HG02870 (cell line): ENCODE results near the gene CEP68.
"Not testable (repeated sequence)": the region's sequence is repeated elsewhere in the genome, so short reads cannot be mapped to it uniquely, and the experiment has no call there.

Source experiments
- ATAC-seq: cut with Tn5 transposase; IDR thresholded peaks from one replicate; pipeline ENCODE4 v1.9.1; 2021; ENCODE audit warnings: mild to moderate bottlenecking, moderate library complexity; ENCODE audit not compliant: unreplicated experiment

The CEP68 gene

DNA sequence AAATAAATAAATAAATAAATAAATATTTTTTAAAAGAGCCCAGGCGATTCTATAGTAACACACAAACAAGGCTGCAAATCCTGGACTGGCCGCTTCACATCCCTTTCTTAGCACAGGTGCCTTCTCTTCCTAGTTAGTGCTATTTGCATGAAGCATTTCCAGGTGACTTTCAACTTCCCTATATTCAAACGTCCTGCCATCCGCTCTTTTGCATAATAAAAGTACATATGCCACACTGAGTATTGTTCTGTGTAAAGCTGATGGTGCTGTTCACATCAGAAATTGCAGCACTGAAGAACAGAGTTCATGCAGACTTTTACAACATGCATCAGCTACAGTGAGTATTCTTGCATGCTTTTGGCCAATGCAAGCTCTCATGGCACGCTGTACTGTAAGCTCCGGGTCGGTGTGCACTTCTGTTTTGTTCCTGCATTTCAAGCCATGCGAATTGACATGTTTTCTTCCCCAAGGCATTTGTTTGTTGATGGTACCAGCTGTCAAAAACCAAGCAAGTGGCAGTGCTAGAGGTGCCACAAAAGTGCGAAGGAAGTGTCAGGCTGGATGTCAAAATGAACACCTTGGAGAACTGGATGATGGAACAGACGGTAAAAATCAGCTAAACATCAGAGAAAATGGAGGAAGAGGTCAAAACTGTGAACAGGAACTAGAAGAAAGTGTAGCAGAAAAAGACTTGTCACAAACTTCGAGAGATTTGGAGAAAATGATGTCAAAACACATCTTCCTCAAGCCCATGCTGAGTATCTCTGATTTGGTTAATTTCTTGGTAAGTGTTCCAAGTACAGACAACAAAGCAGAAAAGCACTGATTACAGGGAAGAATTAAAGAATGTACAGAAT lies 25.5 kb upstream of the CEP68 start:
- no peak for ATAC-seq

GRCh38 chr2:65031341-65032018 lies 24.7 kb upstream of the CEP68 start:
- no peak for ATAC-seq

GRCh38 chr2:65032019-65032975 lies 23.9 kb upstream of the CEP68 start:
- no peak for ATAC-seq

- ATAC-seq, result no peak
These were observed 23.0 kb upstream of the CEP68 start for GRCh38 chr2:65033178-65033577.

GRCh38 chr2:65033667-65034066 lies 22.5 kb upstream of the CEP68 start:
- not testable (repeated sequence) for ATAC-seq

DNA sequence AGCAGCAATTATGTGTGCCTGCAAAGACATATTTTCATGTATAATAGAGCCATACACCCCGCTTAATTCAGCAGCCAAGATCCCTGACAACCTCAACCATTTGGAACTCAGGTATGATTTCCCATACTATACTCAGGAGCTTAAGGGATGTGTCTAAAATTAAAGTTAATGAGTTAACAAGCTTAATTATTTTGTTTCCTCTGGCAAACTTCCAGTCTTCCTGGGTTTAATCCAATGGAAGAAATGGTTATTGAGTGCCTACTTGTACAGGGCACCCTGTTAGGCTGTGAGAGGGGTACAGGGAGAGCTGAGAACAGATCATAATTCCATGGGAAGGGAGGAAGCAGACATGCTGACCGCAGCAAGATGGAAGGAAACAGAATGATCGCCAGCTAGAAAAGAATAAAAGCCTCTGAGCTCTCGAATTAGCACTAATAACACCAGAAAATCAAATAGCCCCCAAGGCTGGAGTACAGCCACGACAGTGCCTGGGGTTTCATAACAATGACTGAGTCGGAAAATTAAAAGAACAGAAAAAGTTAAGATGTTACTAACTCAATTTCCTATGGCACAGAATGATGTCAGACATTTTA lies 20.8 kb upstream of the CEP68 start:
- ATAC-seq, result no peak

DNA sequence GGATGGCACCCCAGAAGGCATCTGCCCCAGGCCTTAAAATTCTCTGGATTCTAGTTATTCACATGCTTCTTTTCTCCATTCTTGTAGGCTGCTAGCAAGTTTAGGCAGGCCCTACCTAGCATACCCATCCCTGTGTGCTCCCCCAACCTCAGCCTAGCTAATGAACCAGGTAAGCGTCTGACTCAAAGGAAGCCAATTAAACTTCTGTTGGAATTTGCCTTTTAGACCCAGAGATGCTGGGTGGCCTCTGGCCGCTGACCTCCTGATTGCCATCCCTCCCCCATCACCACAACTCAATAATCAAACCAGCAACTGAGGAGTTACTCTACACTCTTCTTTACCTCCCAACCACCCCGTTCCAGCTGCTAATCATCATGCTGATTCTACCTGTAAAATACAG lies 19.0 kb upstream of the CEP68 start:
- ATAC-seq, result no peak

DNA sequence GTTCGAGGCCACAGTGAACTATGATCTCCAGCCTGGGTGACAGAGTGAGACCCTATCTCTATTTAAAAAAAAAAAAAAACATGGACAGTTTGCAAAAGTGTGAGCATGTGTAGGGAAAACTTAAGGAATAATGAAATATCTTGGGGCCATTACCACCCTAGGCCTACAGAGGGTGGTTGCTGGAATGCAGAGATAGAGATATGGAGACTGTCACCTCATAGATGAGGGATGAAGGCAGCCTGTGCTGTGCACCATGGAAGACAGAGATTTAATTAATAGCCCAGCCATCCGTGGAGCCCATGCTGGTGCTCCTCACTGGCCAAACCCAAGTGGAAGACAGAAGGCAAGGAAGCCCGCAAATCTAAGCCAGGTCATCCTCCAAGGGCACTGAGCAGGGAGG lies 16.6 kb upstream of the CEP68 start:
- no peak for ATAC-seq

GRCh38 chr2:65040400-65041261 lies 15.6 kb upstream of the CEP68 start:
- peak; percentile 68 for ATAC-seq

- ATAC-seq, result no peak
These were observed 13.2 kb upstream of the CEP68 start for GRCh38 chr2:65043001-65043400.

DNA sequence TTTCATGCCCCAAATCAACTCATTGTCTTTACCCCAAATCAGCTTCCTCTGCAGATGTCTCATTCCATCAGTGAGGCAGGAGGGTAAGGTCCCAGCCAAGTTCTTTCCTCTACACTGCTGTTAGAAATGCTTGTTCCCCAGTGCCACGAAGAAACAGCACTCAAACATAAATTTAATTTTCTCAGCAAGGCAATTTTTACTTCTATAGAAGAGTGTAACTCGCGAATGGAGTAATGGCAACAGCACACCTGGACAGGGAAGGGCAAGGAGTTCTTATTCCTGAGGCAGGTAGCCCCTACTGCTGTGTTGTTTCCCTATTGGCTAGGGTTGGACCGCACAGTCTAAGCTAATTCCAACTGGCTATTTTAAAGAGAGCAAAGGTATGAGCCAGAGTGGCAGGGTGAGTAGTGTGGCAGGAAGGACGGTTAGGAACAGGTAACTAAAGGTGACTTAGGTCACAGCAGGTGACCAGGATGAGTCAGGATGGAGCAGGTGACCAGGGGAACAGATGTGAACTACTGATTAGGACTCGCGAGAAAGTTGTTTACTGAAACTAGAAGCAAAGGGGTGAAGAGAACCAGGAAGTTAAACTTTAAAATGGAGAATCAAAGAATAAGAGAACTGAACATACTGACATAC lies 12.0 kb upstream of the CEP68 start:
- ATAC-seq, result no peak

- no peak for ATAC-seq
These were observed 10.6 kb upstream of the CEP68 start for GRCh38 chr2:65045651-65046050.

DNA sequence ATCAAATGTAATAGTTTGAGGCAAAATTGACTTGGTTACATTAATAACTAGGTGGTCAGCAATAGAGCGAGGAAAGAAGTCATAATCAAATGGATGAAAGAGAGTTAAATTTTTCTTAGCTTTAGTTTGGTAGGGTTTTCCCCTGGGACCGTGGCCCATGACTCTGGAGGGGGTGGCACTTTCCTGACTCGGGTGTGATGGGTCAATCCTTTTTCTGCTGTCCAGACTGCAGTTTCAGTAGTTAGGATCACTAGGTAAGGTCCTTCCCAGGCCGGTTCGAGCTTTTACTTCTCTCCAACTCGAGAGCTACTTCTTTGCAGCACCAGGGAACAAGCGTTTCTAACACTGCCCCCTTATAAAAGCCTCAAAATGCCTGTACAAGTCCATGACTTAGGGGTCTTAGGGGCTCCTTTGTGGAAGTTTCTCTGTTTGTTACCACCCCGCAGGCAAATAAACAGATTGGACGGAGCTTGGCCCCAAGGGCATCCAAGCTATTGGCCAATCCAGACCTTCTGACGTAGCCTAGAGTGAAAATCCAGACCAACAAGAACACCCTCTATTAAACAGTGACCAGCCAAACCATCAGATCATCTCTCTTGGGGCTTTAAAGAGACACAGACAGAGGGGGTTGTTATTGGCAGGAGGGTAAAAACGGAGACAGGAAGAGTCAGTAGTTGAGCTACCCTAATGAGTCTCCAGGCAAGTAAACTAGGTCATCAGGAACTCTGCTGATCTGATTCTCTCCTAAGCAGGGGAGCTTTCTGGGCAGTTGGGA lies 9.4 kb upstream of the CEP68 start:
- ATAC-seq, result no peak

DNA sequence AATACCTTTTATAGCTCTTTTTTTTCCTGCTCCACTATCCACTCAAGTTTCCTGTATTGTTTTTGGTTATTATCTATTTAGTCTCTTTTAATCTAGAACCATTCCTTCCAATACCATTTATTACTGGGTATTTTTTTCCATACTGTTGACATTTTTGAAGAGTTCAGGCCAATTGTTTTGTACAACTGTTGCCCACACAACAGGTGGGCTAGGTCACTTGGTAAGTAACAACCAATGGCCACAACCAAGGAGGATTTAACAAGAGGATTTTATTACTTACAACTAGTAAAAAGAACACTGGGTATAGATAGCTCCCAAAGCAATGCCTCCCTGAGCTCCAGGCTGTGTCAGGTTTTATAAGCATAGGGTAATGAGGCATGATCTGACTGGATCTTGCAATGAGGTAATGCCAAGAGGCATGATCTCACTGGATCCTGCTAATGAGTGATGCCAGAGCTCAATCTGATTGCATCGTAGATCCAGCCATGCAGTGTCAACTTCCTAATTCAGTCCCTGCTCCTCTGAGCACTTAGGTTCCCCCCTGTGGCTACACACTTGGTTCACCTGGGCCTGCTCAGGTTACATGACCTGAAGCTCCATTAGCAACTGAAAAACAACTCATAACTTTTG lies 7.1 kb upstream of the CEP68 start:
- no peak for ATAC-seq

DNA sequence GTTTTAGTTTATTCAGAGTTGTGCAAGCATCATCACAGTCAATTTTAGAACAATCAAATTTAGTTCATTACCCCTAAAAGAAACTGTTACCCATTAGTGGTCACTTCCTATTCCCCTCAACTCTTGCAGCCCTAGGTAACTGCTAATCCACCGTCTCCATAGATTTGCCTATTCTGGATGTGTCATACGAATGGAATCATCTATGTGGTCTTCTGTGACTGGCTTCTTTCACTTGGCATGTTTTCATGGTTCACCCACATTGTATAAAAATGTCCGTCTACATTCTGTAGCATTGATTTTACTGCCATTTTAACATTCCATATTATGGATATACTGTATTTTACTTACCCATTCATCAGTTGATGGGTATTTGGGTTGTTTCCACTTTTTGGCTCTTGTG lies 5.3 kb upstream of the CEP68 start:
- ATAC-seq, result no peak

DNA sequence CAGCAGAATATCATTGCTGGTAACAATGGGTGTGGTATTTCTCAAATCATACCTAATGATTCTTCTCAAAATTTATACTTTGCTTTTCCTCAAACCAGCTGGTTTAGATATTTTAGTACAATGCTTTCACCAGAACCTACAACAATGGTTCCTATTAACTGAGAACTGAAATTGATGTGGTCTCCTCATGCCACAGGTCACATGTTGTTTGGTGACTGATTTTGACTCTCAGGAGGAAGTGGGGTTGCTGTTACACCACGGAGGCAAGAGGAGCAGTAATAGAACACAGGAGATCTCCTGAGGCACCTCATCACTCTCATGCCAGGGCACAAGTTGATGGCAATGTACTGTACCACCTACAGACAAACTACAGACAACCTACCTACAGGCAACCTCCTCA lies 3.0 kb upstream of the CEP68 start:
- peak; percentile 44 for ATAC-seq

DNA sequence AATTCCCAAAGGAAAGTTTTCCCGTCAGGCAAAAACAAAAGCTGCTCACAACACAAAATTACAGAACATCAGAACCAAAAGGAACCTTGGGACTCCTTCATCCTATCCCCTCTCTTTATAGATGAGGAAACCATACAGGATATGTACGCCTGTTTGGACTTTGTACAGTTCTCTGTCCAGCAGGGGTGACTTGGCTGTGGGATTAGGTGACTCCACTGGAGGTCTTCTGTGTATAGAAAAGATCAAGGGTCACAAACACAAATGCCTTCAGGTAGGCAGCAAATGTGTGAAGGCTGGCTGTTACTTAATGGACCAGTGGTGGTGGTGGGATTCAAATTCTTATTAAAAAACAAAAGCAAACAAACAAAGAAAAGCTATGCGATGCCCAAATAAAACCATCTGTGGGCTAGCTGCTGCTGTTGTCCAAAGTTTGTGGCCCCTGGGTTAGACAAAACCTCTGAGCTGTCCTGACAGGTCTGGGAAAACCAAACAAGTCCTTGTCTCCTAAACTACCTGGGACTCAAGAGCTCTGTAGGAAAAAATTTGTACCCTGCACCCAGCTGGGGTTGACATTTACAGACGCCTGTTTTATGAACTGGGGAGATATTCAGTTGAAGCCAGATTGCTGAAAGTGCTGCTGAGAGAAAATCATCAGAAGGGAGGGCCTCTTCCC lies 1.3 kb upstream of the CEP68 start:
- no peak for ATAC-seq
